GM19351 (cell line): ENCODE data around the gene HMCN2.

Source experiments
- ATAC-seq: cut with Tn5 transposase; IDR thresholded peaks from one replicate; pipeline ENCODE4 v1.9.1; 2021; ENCODE audit warnings: mild to moderate bottlenecking, moderate library complexity; ENCODE audit not compliant: unreplicated experiment

Gene HMCN2

DNA sequence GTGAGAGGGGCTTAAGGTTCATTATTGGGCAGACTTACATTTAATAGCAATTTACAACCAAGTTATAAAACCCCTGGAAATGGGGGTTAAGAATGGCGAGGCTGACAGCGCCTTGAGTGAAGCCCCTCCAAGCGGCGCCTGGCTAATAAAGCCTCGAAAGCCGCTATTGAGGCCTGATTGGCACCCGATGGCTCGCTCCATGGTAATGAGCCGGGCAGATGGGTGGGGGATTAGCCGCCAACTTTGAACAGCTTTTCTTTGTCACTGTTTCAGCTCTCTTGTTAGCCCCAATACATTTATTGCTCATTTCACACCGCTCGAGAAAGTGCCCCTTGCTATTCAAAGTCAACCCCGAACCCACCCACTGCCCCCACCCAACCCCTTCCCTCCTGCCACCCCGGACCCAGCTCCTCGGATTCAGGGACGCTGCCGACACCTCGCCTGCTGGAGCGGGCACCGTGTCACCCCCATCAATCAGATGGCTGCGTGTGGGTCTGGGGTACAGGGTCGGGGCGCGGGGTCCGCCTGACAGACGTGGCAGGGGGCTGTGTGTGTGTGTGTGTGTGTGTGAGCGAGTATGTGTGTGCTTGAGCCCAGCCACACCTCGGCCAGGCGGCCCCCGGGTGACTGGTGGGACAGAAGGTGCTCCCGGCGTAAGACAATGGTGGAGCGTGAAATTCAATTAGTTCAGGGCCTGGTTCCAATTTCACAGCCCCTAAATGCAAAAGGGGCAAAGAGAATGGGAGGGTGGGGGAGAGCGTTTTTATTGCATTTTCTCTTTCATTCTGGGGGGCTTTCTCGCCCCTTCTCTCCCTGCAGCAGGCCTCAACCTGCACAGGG lies 213.4 kb downstream of the HMCN2 start:
- no peak for ATAC-seq

DNA sequence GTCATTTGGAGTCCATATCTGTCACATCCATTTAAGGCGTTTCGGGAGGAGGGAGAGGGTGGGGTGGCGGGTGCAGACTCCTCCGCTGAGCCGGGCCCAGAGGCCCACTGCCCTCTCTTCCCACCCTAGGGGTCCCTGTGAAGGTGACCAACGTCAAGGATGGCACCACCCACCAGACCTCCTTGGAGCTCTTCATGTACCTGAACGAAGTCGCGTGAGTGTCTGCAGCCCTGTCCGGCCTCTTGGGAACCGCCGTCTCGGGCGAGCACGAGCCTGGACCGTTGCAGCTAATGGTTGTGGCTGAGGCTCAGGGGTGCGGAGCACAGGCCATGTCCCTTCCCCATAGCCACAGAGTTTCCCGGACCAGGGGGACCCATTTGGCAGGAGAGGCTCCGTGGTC lies 214.0 kb downstream of the HMCN2 start:
- ATAC-seq = no peak

DNA sequence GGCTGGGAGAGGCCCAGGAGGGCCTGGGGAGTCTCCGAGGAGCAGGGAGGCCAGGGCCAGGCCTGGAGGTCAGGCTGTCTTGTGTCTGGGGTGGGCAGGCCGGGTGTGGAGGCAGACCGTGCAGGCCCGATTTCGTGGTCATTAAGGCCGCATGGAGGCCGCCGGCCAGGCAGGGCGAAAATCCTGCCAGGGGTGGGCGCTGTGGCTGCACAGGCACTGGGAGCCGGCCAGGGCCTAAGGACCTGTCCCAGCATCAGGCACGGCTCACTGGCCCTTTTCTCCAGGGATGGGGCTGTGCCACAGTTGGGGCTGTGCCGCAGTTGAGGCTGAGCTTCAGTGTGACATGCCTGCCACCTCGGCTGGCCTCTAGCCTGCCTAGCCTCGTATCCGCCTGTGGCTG lies 215.1 kb downstream of the HMCN2 start:
- no peak for ATAC-seq

DNA sequence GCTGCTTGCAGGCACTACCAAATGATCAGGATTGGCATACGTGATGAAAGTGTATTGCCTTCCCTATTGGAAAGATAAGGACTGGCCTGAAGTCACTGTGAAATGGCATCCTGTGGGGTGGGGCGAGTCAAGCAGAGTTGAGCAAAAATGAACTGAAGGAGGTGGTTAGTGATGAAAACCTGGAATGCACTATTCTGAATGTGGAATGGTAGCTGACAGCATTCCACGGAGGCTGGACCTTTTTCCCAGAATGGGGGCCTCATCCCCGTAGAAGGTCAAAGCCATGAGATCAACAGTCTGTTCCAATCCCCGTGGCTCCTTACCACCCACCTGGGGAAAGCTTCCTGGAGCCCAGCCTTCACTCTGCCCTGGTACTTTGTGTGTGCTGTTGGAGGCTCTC lies 216.9 kb downstream of the HMCN2 start:
- no peak for ATAC-seq

DNA sequence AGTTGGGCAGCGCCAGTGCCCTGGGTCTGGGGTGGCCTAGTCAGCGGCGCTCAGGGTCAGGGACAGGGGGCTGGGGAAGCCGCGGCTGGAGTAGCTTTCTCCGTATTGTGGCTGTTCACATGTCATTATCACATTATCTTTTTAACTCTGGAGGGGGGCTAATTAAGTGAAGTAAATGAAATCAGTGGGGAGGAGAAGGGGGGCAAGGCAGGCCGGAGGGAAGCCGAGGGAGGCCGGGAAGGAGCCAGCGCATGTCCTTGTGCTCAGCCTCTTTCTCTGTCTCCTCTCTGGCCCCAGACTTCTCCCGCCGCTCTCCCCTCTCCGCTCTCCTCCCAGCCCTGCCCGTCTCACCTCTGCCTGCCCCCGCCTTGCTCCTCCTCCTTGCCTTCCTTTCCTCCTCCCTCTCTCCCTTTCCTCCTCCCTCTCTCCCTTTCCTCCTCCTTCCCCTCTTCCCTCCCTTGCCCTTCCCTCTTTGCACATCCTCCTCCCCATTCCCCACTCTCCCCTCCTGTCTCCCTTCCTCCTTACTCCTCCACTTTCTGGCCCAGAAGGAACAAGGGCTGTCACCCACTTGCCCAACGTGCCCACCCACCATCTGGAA lies 217.9 kb downstream of the HMCN2 start:
- no peak for ATAC-seq
